Endothelial cell (in vitro differentiated cells): ENCODE measurements around the gene ESF1. TPM values are rescaled to one million over a fixed set of nuclear protein-coding genes. Genes with fewer than 3 reads are reported as not detected.
"Not testable (repeated sequence)": the region's sequence is repeated elsewhere in the genome, so short reads cannot be mapped to it uniquely, and the experiment has no call there.

ENCODE experiments used
- DNase-seq: peaks from one replicate; pipeline ENCODE4 v3.0.0; 2021; ENCODE audit warnings: low spot score
- H3K27ac Mint-ChIP-seq: one replicate; pipeline ENCODE4 v1.8.0; 2021; ENCODE audit warnings: mixed read lengths, inconsistent platforms; ENCODE audit not compliant: unreplicated experiment
- H3K27me3 Mint-ChIP-seq: one replicate; pipeline ENCODE4 v1.8.0; 2021; ENCODE audit warnings: mild to moderate bottlenecking, moderate library complexity, mixed read lengths, inconsistent platforms; ENCODE audit not compliant: unreplicated experiment
- H3K36me3 Mint-ChIP-seq: one replicate; pipeline ENCODE4 v1.8.0; 2021; ENCODE audit warnings: mild to moderate bottlenecking, low read depth, mixed read lengths, inconsistent platforms; ENCODE audit not compliant: unreplicated experiment
- H3K4me1 Mint-ChIP-seq: one replicate; pipeline ENCODE4 v1.8.0; 2021; ENCODE audit warnings: mild to moderate bottlenecking, mixed read lengths, inconsistent platforms; ENCODE audit not compliant: unreplicated experiment
- H3K4me3 Mint-ChIP-seq: one replicate; pipeline ENCODE4 v1.8.0; 2021; ENCODE audit warnings: mild to moderate bottlenecking, mixed read lengths, inconsistent platforms; ENCODE audit not compliant: unreplicated experiment
- H3K9me3 Mint-ChIP-seq: one replicate; pipeline ENCODE4 v1.8.0; 2021; ENCODE audit warnings: mixed read lengths, inconsistent platforms; ENCODE audit not compliant: unreplicated experiment
- CTCF ChIP-seq: fragments of 200-600 bp; sonication (generic); IDR thresholded peaks from one replicate; pipeline ENCODE4 v1.5.0; 2021; ENCODE audit warnings: antibody characterized with exemption; ENCODE audit not compliant: unreplicated experiment
- total RNA-seq: library from RNA; stranded (reverse); fragmentation: NEBNext Ultra II Directional; extraction: Animal tissue kit (Norgen Biotek cat#: 25700); gene quantifications from one replicate; pipeline ENCODE4 v1.2.1, GENCODE V29; 2021; ENCODE audit not compliant: unreplicated experiment

Gene ESF1
- total RNA-seq, 1 donor from 2014 or later, result 11.6 TPM

GRCh38 chr20:13745784-13746183 lies 38.9 kb downstream of the ESF1 start:
- H3K4me1 Mint-ChIP-seq, result no peaks in the 10 kb centered on the region
- H3K4me3 Mint-ChIP-seq, result no peak overlapping the region

GRCh38 chr20:13744352-13744751 lies 40.4 kb downstream of the ESF1 start:
- H3K4me1 Mint-ChIP-seq, result no peaks in the 10 kb centered on the region
- H3K9me3 Mint-ChIP-seq, result no peaks in the 10 kb centered on the region
- no peak for DNase-seq
- no peaks in the 10 kb centered on the region for H3K27me3 Mint-ChIP-seq
- H3K36me3 Mint-ChIP-seq, result peaks cover 24% of the 10 kb centered on the region
- TF ChIP-seq CTCF, result no peak
- H3K27ac Mint-ChIP-seq, result no peak overlapping the region
- no peak overlapping the region for H3K4me3 Mint-ChIP-seq

More at GRCh38 chr20:13745784-13746183, 38.9 kb downstream of the ESF1 start:
- DNase-seq, result no peak
- Mint-ChIP-seq H3K27me3 (no peaks in the 10 kb centered on the region), H3K36me3 (peaks cover 19% of the 10 kb centered on the region), H3K9me3 (no peaks in the 10 kb centered on the region), H3K27ac (no peak overlapping the region)
- TF ChIP-seq CTCF, result no peak

GRCh38 chr20:13741879-13742278 lies 42.8 kb downstream of the ESF1 start:
- DNase-seq, result no peak
- Mint-ChIP-seq H3K9me3 (no peaks in the 10 kb centered on the region), H3K36me3 (peaks cover 24% of the 10 kb centered on the region), H3K27me3 (no peaks in the 10 kb centered on the region), H3K27ac (no peak overlapping the region), H3K4me1 (no peaks in the 10 kb centered on the region), H3K4me3 (no peak overlapping the region)
- no peak for TF ChIP-seq CTCF

- peaks cover 24% of the 10 kb centered on the region for H3K36me3 Mint-ChIP-seq
- H3K4me3 Mint-ChIP-seq, result no peak overlapping the region
- no peak for DNase-seq
- no peak for TF ChIP-seq CTCF
- H3K4me1 Mint-ChIP-seq, result no peaks in the 10 kb centered on the region
- no peaks in the 10 kb centered on the region for H3K9me3 Mint-ChIP-seq
- H3K27ac Mint-ChIP-seq, result no peak overlapping the region
- H3K27me3 Mint-ChIP-seq, result no peaks in the 10 kb centered on the region
These were observed 44.7 kb downstream of the ESF1 start for GRCh38 chr20:13739731-13740649.

GRCh38 chr20:13738187-13738586 lies 46.5 kb downstream of the ESF1 start:
- H3K27me3 Mint-ChIP-seq, H3K9me3 Mint-ChIP-seq, H3K4me3 Mint-ChIP-seq, H3K27ac Mint-ChIP-seq, H3K4me1 Mint-ChIP-seq, DNase-seq: not testable (repeated sequence)
- peaks cover 29% of the 10 kb centered on the region for H3K36me3 Mint-ChIP-seq
